T47D (cell line): ENCODE results near the gene LRP8.

Experiments
- DNase-seq, 2 experiments: peaks; one replicate each; pipeline versions ENCODE4 v3.0.0 to v3.0.0-alpha.2; 2011 to 2012; ENCODE audit warnings: low read depth in 1 of 2, low spot score in 1 of 2
- JUND ChIP-seq: IDR thresholded peaks from 2 replicates; pipeline ENCODE4 v1.6.1; 2012; ENCODE audit warnings: low read depth
- in situ Hi-C: cut with HindIII; loops from 2 replicates; pipeline ENCODE4 v1.10.0; 2016; ENCODE audit warnings: low sequenced_read_pairs, low pct_unique_long_range_greater_than_20kb

LRP8 gene

GRCh38 chr1:53274541-53275185, 53.2 kb downstream of the LRP8 start:
- no peak for DNase-seq
- in situ Hi-C loops: no loop called here
- no peak for TF ChIP-seq JUND

DNA sequence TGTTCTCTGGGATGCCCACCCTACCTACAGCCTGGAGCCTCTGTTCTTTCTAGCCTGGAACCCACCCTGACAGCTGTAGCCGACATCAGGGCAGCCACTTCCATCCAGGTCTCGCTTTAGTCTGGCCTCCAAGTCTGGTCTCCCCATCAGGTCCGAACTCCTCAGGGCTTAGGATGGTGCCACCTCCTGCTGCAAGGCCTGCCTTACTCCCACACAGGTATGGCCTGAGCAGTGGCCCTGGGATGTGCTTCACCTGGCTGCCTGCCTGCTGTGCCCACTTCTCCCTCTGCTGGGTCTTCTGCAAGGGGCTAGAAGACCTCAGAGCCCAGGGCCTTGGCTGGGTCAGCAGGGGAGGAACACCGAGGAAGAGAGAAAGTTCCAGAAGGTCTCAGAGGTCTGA, 53.8 kb downstream of the LRP8 start:
- no peak for DNase-seq
- in situ Hi-C loops: no loop called here
- no peak for TF ChIP-seq JUND

DNA sequence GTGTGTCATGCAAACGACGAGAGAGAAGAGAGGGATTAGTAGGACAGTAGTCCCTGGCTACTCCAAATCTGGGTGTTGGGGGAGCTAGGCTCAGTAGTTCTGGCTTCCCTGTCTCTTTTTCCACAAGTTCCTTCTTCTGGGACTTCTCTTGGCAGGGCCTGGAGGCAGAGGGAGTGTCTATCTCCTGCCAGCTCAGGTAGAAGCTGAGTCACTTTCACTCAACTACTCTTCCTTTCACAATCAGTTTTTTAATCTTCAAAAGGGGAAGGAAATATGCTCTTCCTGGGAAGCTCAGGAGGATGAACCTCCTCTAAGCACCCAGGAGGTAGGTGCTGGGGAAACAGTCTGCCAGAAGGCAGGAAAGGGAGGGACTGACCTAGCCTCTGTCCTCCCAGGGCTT, 54.3 kb downstream of the LRP8 start:
- DNase-seq: no peak
- no peak for TF ChIP-seq JUND
- in situ Hi-C loops: no loop called here

DNA sequence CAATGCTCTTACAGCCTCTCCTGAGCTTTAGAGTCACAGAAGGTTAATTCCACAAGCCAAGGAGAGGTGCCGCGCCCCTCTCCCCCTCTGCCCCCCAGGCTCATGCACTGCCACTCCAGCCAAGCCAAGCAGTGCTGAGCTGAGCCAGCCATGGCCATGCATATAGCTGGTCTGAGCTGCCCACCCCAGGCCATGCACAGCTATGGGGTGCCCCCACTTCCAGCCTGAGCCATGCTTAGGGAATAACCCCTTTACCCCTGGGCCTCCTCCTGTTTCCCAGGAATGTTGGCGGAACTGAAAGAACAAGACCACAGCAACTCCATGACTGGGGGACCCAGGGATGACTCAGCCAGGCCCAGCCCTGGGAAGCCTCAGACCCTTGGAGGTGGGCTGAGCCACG, 55.5 kb downstream of the LRP8 start:
- DNase-seq: no peak
- in situ Hi-C loops: no loop called here

DNA sequence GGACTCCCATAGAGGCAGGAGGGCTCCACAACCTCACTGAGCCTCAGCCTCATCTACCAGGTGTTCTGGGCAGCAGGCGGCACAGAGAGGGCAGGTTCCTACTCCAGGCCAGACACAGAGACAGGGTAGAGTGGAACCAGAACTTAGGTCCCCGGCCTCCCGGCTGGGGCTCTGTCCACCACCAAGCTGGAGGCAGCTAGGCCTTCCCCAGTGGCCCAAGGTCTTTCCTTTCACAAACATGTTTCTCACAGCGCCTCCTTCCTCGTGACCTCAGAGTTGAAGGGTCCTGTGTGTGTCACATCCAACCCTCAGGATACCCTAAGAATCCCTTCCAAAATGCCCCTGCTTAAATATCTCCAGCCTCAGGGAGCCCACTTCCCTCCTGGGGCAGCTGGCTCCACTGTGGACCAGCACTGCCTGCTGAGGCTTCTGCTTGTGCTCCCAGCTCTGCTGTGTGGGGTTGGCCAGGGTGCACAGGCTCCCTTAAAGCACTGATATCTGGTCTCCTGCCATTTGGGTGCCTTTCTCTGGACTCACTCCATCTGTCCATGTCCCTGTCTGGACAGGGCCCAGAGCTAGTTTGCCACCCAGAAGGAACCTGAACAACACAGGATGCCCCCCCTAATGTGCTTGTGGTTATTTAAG, 56.3 kb downstream of the LRP8 start:
- no peak for DNase-seq
- TF ChIP-seq JUND: no peak
- in situ Hi-C loops: no loop called here

More for the DNA sequence above, 55.5 kb downstream of the LRP8 start:
- TF ChIP-seq JUND: no peak

GRCh38 chr1:53270873-53271272, 57.0 kb downstream of the LRP8 start:
- in situ Hi-C loops: no loop called here
- DNase-seq: no peak
- TF ChIP-seq JUND: no peak

GRCh38 chr1:53270107-53270506, 57.8 kb downstream of the LRP8 start:
- no peak for DNase-seq
- in situ Hi-C loops: no loop called here
- no peak for TF ChIP-seq JUND

GRCh38 chr1:53267761-53268160, 60.1 kb downstream of the LRP8 start:
- TF ChIP-seq JUND: no peak
- in situ Hi-C loops: no loop called here

GRCh38 chr1:53266038-53266437, 61.8 kb downstream of the LRP8 start:
- in situ Hi-C loops: no loop called here
- TF ChIP-seq JUND: no peak
- DNase-seq: peak; percentile 45 to 50

More at GRCh38 chr1:53267761-53268160, 60.1 kb downstream of the LRP8 start:
- no peak for DNase-seq

DNA sequence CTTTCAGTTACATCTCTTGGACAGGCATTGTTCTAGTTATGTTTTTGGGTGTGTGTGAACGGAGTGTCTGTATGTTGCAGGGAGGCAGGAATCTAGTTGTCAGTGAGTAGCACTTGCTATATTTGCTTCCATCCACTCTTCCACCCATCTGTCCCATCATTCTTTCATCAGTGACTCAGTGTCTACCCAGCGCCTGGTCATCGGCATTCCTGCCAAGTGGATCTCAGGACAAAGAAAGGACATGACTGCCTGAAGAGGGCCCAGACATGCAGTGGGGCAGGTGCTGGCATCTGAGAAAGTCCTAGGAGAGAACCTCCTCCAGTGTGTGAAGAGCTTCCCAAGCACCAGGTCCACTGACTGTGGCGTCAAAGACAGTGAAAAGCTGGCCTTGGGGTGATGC, 62.3 kb downstream of the LRP8 start:
- TF ChIP-seq JUND: no peak
- DNase-seq: no peak
- in situ Hi-C loops: no loop called here

- TF ChIP-seq JUND: no peak
- in situ Hi-C loops: no loop called here
- DNase-seq: no peak
These were observed 63.8 kb downstream of the LRP8 start for GRCh38 chr1:53264048-53264447.

- no peak for DNase-seq
- TF ChIP-seq JUND: no peak
- in situ Hi-C loops: no loop called here
These were observed 65.9 kb downstream of the LRP8 start for GRCh38 chr1:53262000-53262399.

GRCh38 chr1:53260631-53261247, 67.1 kb downstream of the LRP8 start:
- in situ Hi-C loops: no loop called here
- DNase-seq: no peak
- no peak for TF ChIP-seq JUND
